Hindlimb muscle (tissue), 1 donor: ENCODE measurements around the gene TRIB2. TPM values are rescaled to one million over a fixed set of nuclear protein-coding genes. Genes with fewer than 3 reads are reported as not detected.

Experiments used
- DNase-seq: peaks from one replicate; pipeline ENCODE4 v3.0.0-alpha.2; 2013
- polyA plus RNA-seq: library from polyadenylated mRNA; unstranded; fragments of 120-200 nt; gene quantifications from one replicate; pipeline ENCODE4 v1.2.1, GENCODE V29; 2013; ENCODE audit not compliant: insufficient read length

The TRIB2 gene
- polyA plus RNA-seq, 1 donor = 47.0 TPM

GRCh38 chr2:12700989-12701388, 15.7 kb upstream of the TRIB2 start:
- no peak for DNase-seq

GRCh38 chr2:12701786-12702167, 15.0 kb upstream of the TRIB2 start:
- no peak for DNase-seq

- DNase-seq = peak; percentile 82
These were observed 14.3 kb upstream of the TRIB2 start for GRCh38 chr2:12702168-12703121.

GRCh38 chr2:12704378-12704777, 12.4 kb upstream of the TRIB2 start:
- no peak for DNase-seq

GRCh38 chr2:12705230-12705629, 11.5 kb upstream of the TRIB2 start:
- DNase-seq = no peak

- DNase-seq = no peak
These were observed 11.0 kb upstream of the TRIB2 start for GRCh38 chr2:12705742-12706141.

GRCh38 chr2:12708508-12709206, 8.1 kb upstream of the TRIB2 start:
- no peak for DNase-seq

- no peak for DNase-seq
These were observed 7.6 kb upstream of the TRIB2 start for GRCh38 chr2:12709207-12709522.

- DNase-seq = no peak
These were observed 6.4 kb upstream of the TRIB2 start for GRCh38 chr2:12710301-12710700.

GRCh38 chr2:12711339-12711738, 5.4 kb upstream of the TRIB2 start:
- no peak for DNase-seq

- DNase-seq = no peak
These were observed 3.9 kb upstream of the TRIB2 start for GRCh38 chr2:12712881-12713280.

- no peak for DNase-seq
These were observed 2.1 kb upstream of the TRIB2 start for GRCh38 chr2:12714391-12715221.

GRCh38 chr2:12715258-12716031, 1.3 kb upstream of the TRIB2 start:
- DNase-seq = no peak

GRCh38 chr2:12716032-12716281, 779 bp upstream of the TRIB2 start:
- DNase-seq = peak; percentile 67

- peak; percentile 76 for DNase-seq
These were observed 667 bp downstream of the TRIB2 start for GRCh38 chr2:12717191-12718014.

GRCh38 chr2:12718015-12718671, 1.4 kb downstream of the TRIB2 start:
- peak; percentile 63 for DNase-seq

- DNase-seq = no peak
These were observed 2.1 kb downstream of the TRIB2 start for GRCh38 chr2:12718711-12719399.

GRCh38 chr2:12719400-12720277, 2.9 kb downstream of the TRIB2 start:
- DNase-seq = no peak

- no peak for DNase-seq
These were observed 3.5 kb downstream of the TRIB2 start for GRCh38 chr2:12720278-12720620.
